Naive thymus-derived CD8-positive, alpha-beta T cell (primary cell): ENCODE results near the gene TBC1D22A. TPM values are rescaled to one million over a fixed set of nuclear protein-coding genes. Genes with fewer than 3 reads are reported as not detected.
A peak's percentile ranks its signal among the peaks of the same experiment; 100 is the strongest.

Experiments used
- ATAC-seq, 2 donors: fragments of 150-1000 bp; cut with Tn5 transposase in 1 of 2; sonication (Bioruptor Pico), chemical (Tn5 transposase) in 1 of 2; 1 replicate in 1 of 2; 2 replicates in 1 of 2; pipeline ENCODE4 v1.10.0; 2021; ENCODE audit warnings: mild to moderate bottlenecking in 2 of 2, moderate library complexity in 2 of 2
- POLR2A ChIA-PET: fragments of 350-600 bp; sonication (Branson Sonifier 250); formaldehyde crosslinking; loops from one replicate; lab custom pipeline; 2021; ENCODE audit warnings: antibody characterized with exemption; lab: Charles Lee
- DNase-seq, 10 donors: peaks; one replicate each; pipeline versions ENCODE4 v3.0.0 to v3.0.0-alpha.2; 2020 to 2022
- H3K27ac Mint-ChIP-seq, 10 donors: one replicate each; pipeline ENCODE4 v1.8.0; 2020 to 2022; ENCODE audit warnings: mild to moderate bottlenecking in 10 of 10, mixed read lengths in 10 of 10, moderate library complexity in 4 of 10, inconsistent platforms in 1 of 10
- H3K27me3 Mint-ChIP-seq, 5 donors: one replicate each; pipeline ENCODE4 v1.8.0; 2021 to 2022; ENCODE audit warnings: mixed read lengths in 5 of 5
- H3K36me3 Mint-ChIP-seq, 3 donors: one replicate each; pipeline ENCODE4 v1.8.0; 2020 to 2022; ENCODE audit warnings: mixed read lengths in 3 of 3, mild to moderate bottlenecking in 2 of 3, inconsistent platforms in 1 of 3
- H3K4me1 Mint-ChIP-seq, 4 donors: one replicate each; pipeline ENCODE4 v1.8.0; 2021 to 2022; ENCODE audit warnings: mixed read lengths in 4 of 4
- H3K4me3 Mint-ChIP-seq, 10 donors: one replicate each; pipeline ENCODE4 v1.8.0; 2020 to 2022; ENCODE audit warnings: mild to moderate bottlenecking in 10 of 10, mixed read lengths in 10 of 10, moderate library complexity in 6 of 10, inconsistent platforms in 1 of 10
- H3K9me3 Mint-ChIP-seq, 9 donors: one replicate each; pipeline ENCODE4 v1.8.0; 2020 to 2022; ENCODE audit warnings: mixed read lengths in 9 of 9, mild to moderate bottlenecking in 3 of 9, inconsistent platforms in 1 of 9, moderate library complexity in 1 of 9
- polyA plus RNA-seq, 3 donors: library from polyadenylated mRNA; unstranded; fragments of 300-500 nt; fragmentation: Illumina TruSeq; gene quantifications; one replicate each; pipeline ENCODE4 v1.2.3, GENCODE V29; 2021
- total RNA-seq, 8 experiments: library from RNA in 2 of 8; stranded (reverse) in 2 of 8; gene quantifications; one replicate each; pipeline ENCODE4 v1.2.3 and lab custom pipeline; 2021 to 2026

The TBC1D22A gene
- total and polyA plus RNA-seq, 5 experiments from 2014 or later = 23.0 to 57.2 (median 24.6) TPM

DNA sequence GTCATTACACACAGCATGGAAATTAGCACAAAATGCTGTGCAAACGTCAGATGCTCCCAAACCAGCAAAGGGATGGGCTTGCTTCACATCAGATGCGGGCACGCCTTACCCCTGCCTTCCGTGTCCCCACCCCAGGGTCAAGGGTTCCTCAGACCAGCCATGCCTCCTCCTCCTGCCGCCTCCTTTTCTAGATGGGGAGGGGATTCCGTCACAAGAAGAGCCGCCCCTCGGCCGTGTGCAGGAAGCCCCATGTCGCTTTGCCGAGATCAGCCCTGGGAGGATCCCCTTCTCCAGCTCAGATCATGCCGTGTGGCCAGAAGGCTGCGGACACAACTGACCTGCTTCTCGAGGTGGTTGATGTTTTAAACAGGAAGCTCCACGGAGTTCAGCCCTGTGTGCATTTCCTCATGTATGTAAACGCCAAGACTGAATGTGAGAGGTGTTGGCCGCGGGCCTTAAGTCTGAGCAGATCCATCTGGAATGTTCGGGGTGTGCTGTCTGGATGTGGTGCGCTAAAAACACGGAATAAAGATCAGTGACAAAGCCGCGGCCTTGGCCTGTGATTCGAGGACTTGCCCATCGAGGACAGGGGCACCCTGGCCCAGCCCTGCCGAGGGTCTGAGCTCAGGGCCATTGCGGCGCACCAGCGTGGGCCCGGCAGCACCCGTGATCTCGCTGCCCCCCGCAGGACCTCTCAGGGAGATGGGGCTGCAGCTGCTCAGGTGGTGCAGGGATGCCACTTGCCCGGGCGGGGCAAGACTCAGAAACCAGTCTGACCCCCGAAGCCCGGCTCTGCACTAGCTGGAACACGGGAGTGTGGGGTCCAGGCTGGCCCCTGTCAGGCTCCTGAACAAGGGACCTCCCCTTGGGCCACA lies 412.9 kb downstream of the TBC1D22A start:
- ATAC-seq (no peak), DNase-seq (peak in 1 of 10 donors; percentile 50)
- Mint-ChIP-seq H3K36me3 (peaks cover 17 to 51% (median 36%) of the 10 kb centered on the region in 3 donors), H3K27me3 (no peaks in the 10 kb centered on the region), H3K27ac (peak overlapping the region in 1 of 10 donors; percentile 56), H3K4me3 (no peak overlapping the region), H3K4me1 (no peaks in the 10 kb centered on the region), H3K9me3 (peaks cover 0 to 42% (median 6%) of the 10 kb centered on the region in 9 donors)
- POLR2A ChIA-PET = no interaction called here

DNA sequence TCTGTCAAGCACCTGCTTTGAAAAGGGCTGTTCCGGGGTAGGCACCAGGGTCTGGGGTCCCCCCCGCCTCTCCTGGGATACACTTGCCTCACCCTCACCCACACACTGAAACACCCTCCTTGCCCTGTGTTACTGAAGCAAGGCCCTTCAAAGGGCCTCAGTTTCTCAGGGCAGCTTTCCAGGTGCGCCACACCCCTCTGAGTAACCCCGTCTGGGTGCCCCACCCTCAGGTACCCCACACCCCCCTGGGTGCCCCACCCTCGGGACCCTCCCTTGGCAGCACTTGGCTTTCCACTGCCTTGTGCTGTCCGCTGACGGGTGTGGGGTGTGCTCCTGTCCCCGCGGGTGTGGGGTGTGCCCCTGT lies 413.6 kb downstream of the TBC1D22A start:
- Mint-ChIP-seq H3K27ac (no peak overlapping the region), H3K4me1 (no peaks in the 10 kb centered on the region), H3K36me3 (peaks cover 17 to 53% (median 35%) of the 10 kb centered on the region in 3 donors), H3K27me3 (no peaks in the 10 kb centered on the region), H3K9me3 (peaks cover 0 to 48% (median 8%) of the 10 kb centered on the region in 9 donors), H3K4me3 (no peak overlapping the region)
- DNase-seq (peak in 1 of 10 donors; percentile 19), ATAC-seq (no peak)
- POLR2A ChIA-PET = no interaction called here

DNA sequence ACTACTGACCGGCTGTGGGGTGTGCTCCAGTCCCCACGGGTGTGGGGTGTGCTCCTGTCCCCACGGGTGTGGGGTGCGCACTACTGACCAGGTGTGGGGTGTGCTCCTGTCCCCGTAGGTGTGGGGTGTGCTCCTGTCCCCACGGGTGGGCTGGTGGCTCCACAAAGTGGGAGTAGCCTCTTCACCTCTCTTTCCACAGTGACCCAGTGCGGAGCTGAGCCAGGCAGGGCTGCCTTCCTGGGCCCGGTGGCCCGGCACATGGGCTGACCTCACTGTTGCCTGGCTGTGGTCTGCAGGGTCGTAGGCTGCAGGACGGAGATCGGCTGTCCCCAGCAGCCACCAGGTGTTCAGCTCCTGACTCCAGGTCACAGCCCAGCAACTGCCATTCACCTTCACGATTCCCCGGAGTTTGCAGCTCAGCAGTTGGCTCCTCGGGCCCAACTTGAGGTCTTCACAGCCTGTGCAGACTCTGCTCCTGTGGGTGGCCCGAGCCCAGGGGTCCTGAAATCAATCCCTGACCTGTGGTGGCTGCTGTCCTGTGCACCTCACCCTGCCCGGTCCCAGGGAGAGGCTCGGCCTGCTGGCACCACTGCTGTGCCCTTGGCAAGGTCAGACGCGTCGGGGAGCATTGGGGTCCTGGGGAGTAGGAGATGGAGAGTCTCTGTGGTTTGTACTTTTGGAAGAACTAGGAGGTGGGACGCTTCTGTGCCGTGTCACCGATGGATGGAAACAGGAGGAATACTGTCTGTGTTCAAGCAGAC lies 414.3 kb downstream of the TBC1D22A start:
- Mint-ChIP-seq H3K36me3 (peaks cover 17 to 53% (median 35%) of the 10 kb centered on the region in 3 donors), H3K27ac (no peak overlapping the region), H3K4me1 (no peaks in the 10 kb centered on the region), H3K27me3 (no peaks in the 10 kb centered on the region), H3K4me3 (no peak overlapping the region), H3K9me3 (peaks cover 0 to 54% (median 8%) of the 10 kb centered on the region in 9 donors)
- POLR2A ChIA-PET = no interaction called here
- ATAC-seq (no peak), DNase-seq (peak in 1 of 10 donors; percentile 58)

DNA sequence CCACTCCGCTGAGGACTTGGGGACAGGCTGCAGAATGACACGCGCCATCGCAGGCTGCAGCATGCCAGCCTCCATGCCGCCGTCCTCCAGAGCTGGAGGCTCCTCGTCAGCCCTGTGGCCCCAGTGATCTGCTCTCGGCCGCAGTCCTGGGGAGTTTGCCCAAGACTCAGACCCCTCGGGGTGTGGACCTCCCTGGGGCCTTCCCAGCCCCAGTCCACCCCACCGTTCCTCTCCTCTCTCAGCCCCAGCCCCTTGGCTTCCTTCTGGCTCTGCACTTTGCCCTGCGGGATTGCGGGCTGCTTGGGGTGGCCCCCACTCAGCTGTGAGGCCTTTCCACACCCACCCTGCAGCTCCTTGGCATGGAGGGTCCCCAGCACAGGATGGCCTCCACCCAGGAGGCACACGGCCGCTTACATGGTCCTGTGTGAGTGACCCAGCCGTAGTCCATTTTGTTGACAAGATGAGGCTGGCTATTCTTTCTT lies 414.9 kb downstream of the TBC1D22A start:
- H3K27me3 Mint-ChIP-seq = no peaks in the 10 kb centered on the region
- no peak overlapping the region for H3K4me3 Mint-ChIP-seq
- H3K9me3 Mint-ChIP-seq = peaks cover 0 to 59% (median 8%) of the 10 kb centered on the region in 9 donors
- H3K36me3 Mint-ChIP-seq = peaks cover 17 to 50% (median 35%) of the 10 kb centered on the region in 3 donors
- POLR2A ChIA-PET = no interaction called here
- no peaks in the 10 kb centered on the region for H3K4me1 Mint-ChIP-seq
- peak in 1 of 10 donors; percentile 35 for DNase-seq
- ATAC-seq = no peak
- no peak overlapping the region for H3K27ac Mint-ChIP-seq

DNA sequence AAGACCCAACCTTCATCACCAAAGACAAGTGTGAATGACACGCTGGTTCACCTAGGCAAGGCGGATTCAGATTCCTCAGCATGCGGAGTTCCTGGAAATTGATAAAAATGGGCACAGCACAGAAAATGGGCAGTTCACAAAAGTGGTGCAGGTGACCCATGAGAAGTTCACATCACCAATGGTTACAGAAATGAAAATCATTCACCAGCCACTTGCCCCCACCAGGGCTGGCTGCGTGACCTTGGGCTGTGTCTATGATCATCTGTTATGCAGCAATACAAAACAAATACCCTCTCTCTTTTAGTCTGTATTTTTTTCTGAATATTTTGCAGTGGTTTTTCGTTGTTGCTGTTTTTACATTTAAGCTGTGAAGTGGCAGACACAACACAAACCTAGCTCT lies 415.9 kb downstream of the TBC1D22A start:
- Mint-ChIP-seq H3K9me3 (peaks cover 0 to 68% (median 9%) of the 10 kb centered on the region in 9 donors), H3K27me3 (no peaks in the 10 kb centered on the region), H3K36me3 (peaks cover 20 to 45% (median 32%) of the 10 kb centered on the region in 3 donors), H3K4me1 (no peaks in the 10 kb centered on the region), H3K4me3 (no peak overlapping the region), H3K27ac (no peak overlapping the region)
- ATAC-seq = no peak
- POLR2A ChIA-PET = no interaction called here
- peak in 1 of 10 donors; percentile 32 for DNase-seq

DNA sequence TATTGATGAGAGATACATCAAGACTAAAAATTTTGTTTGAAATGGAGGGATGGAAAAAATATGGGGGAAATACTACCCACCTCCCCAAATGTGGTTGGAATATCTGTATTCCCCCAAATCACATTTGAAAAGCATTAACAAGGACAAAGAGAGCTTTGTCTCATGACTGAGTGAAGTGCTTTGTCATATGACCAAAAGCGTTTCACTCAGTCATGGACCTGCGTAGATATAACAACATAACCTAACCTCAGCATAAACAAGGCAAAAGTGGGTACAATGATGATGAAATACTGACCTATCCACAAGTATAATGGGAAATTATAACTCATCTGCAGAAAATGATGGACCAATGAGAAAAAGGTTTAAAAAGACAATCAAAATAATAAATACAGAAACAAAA lies 418.3 kb downstream of the TBC1D22A start:
- Mint-ChIP-seq H3K27me3 (no peaks in the 10 kb centered on the region), H3K4me1 (no peaks in the 10 kb centered on the region), H3K9me3 (peaks cover 15 to 85% (median 25%) of the 10 kb centered on the region in 9 donors), H3K4me3 (no peak overlapping the region), H3K27ac (no peak overlapping the region), H3K36me3 (peaks cover 13 to 29% (median 26%) of the 10 kb centered on the region in 3 donors)
- DNase-seq (no peak), ATAC-seq (no peak)
- POLR2A ChIA-PET = no interaction called here

DNA sequence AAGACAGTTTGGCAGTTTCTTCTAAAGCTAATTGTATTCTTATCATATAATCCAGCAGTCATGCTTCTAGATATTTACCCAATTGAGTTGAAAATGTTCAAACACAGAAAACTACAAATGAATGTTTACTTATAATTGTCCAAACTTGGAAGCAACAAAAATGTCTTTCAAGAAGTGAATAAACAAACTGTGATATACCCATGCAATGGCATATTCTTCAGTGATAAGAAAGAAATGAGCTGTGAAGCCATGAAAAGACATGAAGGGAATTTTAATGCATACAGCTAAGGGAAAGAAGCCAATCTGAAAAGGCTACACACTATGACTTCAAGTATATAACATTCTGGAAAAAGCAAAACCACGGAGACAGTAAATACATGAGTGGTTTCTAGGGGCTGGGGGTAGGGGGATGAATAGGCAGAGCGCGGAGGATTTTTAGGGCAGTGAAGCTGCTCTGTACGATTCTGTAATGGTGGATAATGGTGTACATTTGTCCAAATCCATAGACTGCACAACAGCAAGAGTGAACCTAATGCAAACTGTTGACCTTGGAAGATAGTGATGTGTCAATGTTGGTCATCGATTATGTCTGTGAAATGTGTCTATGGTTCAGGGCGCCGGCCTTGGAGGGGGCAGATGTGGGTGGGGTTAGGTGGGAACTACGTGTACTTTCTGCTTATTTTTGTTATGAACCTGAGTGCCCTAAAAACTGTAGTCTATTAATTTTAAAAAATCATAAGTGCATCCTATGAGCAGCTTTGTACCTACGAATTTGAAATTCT lies 424.9 kb downstream of the TBC1D22A start:
- POLR2A ChIA-PET = no interaction called here
- DNase-seq = peak in 1 of 10 donors; percentile 8
- Mint-ChIP-seq H3K27me3 (no peaks in the 10 kb centered on the region), H3K4me1 (no peaks in the 10 kb centered on the region), H3K36me3 (peaks cover 0 to 14% (median 0%) of the 10 kb centered on the region in 3 donors), H3K9me3 (peaks cover 15 to 47% (median 28%) of the 10 kb centered on the region in 9 donors), H3K27ac (no peak overlapping the region), H3K4me3 (no peak overlapping the region)
- ATAC-seq = no peak

DNA sequence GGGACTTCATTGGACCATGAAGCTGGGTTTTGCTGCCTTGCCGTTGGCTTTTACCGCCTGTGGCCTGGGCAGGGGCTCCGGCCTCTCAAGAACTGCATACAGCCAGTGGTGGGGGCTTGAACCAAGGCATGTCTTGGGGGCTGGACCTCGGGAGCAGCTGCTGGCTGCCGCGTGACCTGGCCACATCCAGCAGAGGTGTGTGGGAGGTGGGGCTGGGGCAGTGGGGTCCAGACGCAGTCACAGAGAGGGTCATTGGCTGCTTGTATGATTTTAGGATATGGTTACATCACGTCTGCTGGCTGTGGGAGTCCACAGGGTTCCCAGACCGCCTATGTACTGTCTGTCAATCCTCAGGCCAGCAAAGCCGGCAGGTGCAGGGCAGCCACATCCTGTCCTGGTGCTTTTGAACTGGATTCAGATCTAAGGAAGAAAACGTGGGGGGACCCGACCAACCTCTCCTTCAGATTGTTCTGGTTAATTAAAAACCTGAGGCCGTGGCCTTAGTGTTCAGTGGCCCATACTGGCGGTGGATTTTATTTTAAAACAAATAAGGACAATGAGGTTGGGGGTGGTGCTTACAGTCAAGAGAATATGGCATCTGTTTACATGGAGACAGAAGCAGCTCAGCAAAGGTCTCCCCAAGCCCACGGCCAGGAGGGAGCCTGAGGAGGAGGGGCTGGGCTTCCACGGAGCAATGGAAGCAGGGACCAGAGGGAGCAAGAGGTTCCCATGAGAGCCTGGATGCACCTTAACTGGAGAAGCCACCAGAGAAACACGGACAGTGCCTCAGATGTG lies 426.0 kb downstream of the TBC1D22A start:
- H3K36me3 Mint-ChIP-seq = peaks cover 0 to 11% (median 0%) of the 10 kb centered on the region in 3 donors
- H3K27ac Mint-ChIP-seq = no peak overlapping the region
- H3K4me1 Mint-ChIP-seq = no peaks in the 10 kb centered on the region
- no peak overlapping the region for H3K4me3 Mint-ChIP-seq
- POLR2A ChIA-PET = no interaction called here
- peaks cover 15 to 37% (median 23%) of the 10 kb centered on the region in 9 donors for H3K9me3 Mint-ChIP-seq
- DNase-seq (peak in 1 of 10 donors; percentile 22), ATAC-seq (no peak)
- H3K27me3 Mint-ChIP-seq = no peaks in the 10 kb centered on the region

DNA sequence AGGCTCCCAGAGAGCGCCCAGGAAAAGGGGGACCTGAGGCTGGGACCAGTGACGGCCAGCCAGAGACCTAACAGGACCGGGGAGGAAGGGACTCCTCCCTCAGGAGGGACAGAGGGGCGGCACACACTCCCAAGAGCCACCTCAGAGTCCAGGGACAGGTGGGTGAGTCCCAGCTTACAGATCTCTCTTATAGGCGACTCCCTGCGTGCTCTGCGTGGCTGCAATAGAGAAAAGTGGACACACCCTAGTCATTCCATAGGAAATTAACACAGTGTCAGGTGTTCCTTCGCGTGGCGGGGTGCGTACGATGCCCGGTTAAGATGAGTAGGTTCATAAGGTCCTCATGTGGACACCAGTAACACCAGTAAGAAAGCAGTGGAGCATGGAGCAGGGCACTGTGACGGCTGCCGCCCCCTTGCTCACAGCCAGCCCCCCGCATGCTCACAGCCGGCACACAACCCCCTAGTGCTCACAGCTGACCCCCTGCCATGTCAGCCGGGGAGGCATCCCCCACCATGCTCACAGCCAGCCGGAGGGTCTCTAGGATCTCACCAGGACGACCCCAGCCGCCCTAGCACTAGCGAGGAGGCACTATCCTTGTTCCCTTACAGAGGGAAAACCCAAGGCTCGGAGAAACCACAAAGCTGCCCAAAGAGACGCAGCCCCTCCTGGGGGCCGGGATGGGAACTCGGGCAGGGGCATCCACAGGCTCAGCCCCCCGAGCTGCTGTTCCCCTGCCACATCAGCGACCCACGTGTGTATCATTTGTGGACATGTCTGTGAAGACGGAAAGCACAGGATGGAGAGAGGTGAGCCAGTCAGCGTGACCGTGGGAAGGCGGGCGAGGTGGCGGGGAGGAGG lies 426.8 kb downstream of the TBC1D22A start:
- Mint-ChIP-seq H3K27ac (peak overlapping the region in 1 of 10 donors; percentile 56), H3K4me1 (no peaks in the 10 kb centered on the region), H3K4me3 (no peak overlapping the region), H3K9me3 (peaks cover 15 to 30% (median 20%) of the 10 kb centered on the region in 9 donors), H3K36me3 (peaks cover 0 to 11% (median 0%) of the 10 kb centered on the region in 3 donors), H3K27me3 (no peaks in the 10 kb centered on the region)
- POLR2A ChIA-PET = no interaction called here
- ATAC-seq (no peak), DNase-seq (peak in 1 of 10 donors; percentile 61)

DNA sequence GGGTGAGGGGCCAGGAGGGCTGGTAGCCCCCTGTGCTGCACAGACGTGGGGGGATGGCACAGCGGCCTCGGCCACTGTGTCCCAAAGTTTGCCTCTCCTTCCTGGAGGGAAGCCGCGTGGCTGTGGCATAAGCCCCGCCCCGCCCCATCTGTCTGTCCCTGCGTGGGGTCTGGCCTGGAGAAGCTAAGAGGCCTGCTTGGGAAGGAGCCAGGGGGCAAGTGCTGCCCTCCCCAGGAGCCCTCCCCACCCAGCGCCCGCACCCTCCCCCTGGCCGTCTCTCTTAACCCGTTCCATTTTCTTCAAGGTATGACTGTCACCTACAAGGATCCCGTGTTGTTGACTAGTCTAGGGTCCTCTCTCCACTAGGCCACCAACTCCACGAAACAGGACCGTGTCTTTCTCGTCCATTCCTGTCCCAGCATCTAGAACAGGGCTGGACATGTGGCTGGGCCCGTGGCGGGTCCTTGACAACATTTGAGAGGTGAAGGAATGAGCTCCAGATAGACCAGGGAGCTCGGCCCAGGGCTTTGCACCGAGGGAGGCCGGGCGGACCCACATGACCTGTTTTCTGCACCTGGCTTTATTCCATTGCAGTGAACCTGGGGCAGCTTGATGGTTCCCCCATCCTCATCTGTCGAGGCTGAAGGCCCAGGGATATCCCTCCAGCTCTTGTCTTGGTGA lies 428.0 kb downstream of the TBC1D22A start:
- DNase-seq (peak in 1 of 10 donors; percentile 41), ATAC-seq (no peak)

More for the DNA sequence above, 428.0 kb downstream of the TBC1D22A start:
- POLR2A ChIA-PET = no interaction called here
- Mint-ChIP-seq H3K27me3 (no peaks in the 10 kb centered on the region), H3K4me3 (no peak overlapping the region), H3K4me1 (no peaks in the 10 kb centered on the region), H3K9me3 (peaks cover 6 to 19% (median 12%) of the 10 kb centered on the region in 9 donors), H3K27ac (no peak overlapping the region), H3K36me3 (peaks cover 0 to 9% (median 0%) of the 10 kb centered on the region in 3 donors)
